Neural cell (in vitro differentiated cells): Measurements from ENCODE around the gene FBXL2.

ENCODE experiments used
- CTCF ChIP-seq: fragments of 450-650 bp; IDR thresholded peaks from 2 replicates; pipeline ENCODE4 v1.5.1; 2014; ENCODE audit warnings: antibody characterized with exemption, mild to moderate bottlenecking, moderate library complexity; ENCODE audit not compliant: poor library complexity, severe bottlenecking
- EP300 ChIP-seq: fragments of 450-650 bp; conservative IDR thresholded peaks from 2 replicates; pipeline ENCODE4 v1.6.1; 2014; ENCODE audit warnings: antibody characterized with exemption, mild to moderate bottlenecking, moderate library complexity; ENCODE audit not compliant: poor library complexity, severe bottlenecking
- EZH2 ChIP-seq: fragments of 200-600, 300-800 bp; shearing (Covaris generic), sonication (generic); IDR thresholded peaks from 2 replicates; pipeline ENCODE4 v1.6.1; 2014; ENCODE audit warnings: antibody characterized with exemption, low read length, borderline replicate concordance, mild to moderate bottlenecking; ENCODE audit not compliant: insufficient read depth, poor library complexity, severe bottlenecking
- MXI1 ChIP-seq: fragments of 450-650 bp; conservative IDR thresholded peaks from 2 replicates; pipeline ENCODE4 v1.6.1; 2014; ENCODE audit warnings: antibody characterized with exemption, mild to moderate bottlenecking; ENCODE audit not compliant: poor library complexity, severe bottlenecking
- RAD21 ChIP-seq: fragments of 450-650 bp; conservative IDR thresholded peaks from 2 replicates; pipeline ENCODE4 v1.6.1; 2014; ENCODE audit warnings: antibody characterized with exemption, mild to moderate bottlenecking, moderate library complexity
- TAF1 ChIP-seq: IDR thresholded peaks from 2 replicates; pipeline ENCODE4 v1.6.1; 2012; ENCODE audit warnings: low read depth

GRCh38 chr3:33238923-33239322, 38.3 kb upstream of the FBXL2 start:
- no peak for TF ChIP-seq EZH2
- TF ChIP-seq EP300: no peak
- TF ChIP-seq CTCF: no peak
- no peak for TF ChIP-seq RAD21
- TF ChIP-seq MXI1: no peak
- TF ChIP-seq TAF1: no peak
